ENCODE measurements around the gene MYT1.
A peak's percentile ranks its signal among the peaks of the same experiment; 100 is the strongest.

Gene MYT1

DNA sequence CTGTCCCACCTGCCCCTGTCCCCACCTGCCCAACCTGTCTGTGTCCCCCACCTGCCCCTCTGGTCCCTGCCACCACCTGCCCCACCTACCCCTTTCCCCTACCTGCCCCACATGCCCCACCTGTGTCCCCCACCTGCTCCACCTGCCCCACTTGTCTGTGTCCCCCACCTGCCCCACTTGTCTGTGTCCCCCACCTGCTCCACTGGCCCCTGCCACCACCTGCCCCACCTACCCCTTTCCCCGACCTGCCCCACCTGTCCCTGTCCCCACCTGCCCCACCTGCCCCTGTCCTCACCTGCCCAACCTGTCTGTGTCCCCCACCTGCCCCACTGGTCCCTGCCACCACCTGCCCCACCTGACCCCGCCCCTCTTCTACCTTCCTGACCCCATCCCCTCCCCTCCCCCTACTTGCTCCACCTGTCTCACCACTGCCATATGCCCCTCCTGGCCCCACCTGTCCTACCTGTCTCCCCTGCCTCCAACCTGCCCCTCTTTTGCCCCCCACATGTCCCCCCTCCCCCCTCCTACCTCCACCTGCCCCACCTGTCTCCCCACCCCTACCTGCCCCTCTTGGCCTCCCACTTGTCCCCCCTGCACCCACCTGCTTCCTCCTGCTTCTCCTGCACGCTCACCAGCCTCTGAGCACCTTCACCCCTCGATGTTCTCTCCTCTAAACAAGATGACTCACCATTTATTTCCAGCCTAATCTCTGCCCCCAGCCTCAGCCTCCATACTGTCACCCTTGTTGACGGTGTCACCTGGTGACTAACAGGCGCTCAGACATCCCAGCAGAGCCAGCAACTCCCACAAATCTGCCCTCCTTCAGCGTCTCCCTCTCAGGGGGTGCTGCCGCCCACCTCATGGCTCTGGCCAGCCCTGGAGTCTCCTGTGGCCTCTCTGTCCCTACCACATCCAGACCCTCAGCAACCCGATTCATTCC, 5.6 kb upstream of the MYT1 start:
- H3K4me3 ChIP-seq (ENCODE audit: low read depth, low read length): no peak overlapping the region
- no peaks in the 10 kb centered on the region for H3K9me3 ChIP-seq (ENCODE audit: control insufficient read depth, insufficient read depth, low read length)
- peaks cover 28% of the 10 kb centered on the region for H3K27me3 ChIP-seq (ENCODE audit: control insufficient read depth, insufficient read depth, low read length)
- peaks cover 16% of the 10 kb centered on the region for H3K4me1 ChIP-seq (ENCODE audit: control insufficient read depth, insufficient read depth, low read length)
- peaks cover 3% of the 10 kb centered on the region for H3K36me3 ChIP-seq (ENCODE audit: control insufficient read depth, insufficient read depth, low read length)
- H3K9ac ChIP-seq (ENCODE audit: low read depth, low read length): no peak overlapping the region

DNA sequence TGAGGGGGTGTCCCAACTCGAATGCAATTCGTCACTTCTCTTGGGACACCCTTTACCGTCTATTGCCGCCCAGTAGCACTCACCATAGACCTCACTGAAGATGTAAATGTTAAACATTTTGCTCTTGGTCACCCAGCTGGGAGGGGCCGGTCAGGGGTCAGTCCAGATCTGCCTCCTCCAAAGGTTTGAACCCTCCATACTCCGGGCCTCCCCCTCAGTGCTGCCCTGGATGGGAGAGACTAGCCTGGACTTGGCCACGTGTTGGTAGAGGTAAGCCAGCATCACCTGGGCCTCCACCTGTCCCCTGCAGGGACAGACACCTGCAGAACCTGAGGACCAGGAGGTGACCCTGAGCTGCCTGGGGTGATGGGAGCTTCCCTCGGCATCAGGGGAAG, 5.0 kb upstream of the MYT1 start:
- H3K4me3 ChIP-seq (ENCODE audit: low read depth, low read length): no peak overlapping the region
- peaks cover 16% of the 10 kb centered on the region for H3K4me1 ChIP-seq (ENCODE audit: control insufficient read depth, insufficient read depth, low read length)
- H3K9me3 ChIP-seq (ENCODE audit: control insufficient read depth, insufficient read depth, low read length): no peaks in the 10 kb centered on the region
- no peak overlapping the region for H3K9ac ChIP-seq (ENCODE audit: low read depth, low read length)
- peaks cover 29% of the 10 kb centered on the region for H3K27me3 ChIP-seq (ENCODE audit: control insufficient read depth, insufficient read depth, low read length)
- H3K36me3 ChIP-seq (ENCODE audit: control insufficient read depth, insufficient read depth, low read length): peaks cover 3% of the 10 kb centered on the region

DNA sequence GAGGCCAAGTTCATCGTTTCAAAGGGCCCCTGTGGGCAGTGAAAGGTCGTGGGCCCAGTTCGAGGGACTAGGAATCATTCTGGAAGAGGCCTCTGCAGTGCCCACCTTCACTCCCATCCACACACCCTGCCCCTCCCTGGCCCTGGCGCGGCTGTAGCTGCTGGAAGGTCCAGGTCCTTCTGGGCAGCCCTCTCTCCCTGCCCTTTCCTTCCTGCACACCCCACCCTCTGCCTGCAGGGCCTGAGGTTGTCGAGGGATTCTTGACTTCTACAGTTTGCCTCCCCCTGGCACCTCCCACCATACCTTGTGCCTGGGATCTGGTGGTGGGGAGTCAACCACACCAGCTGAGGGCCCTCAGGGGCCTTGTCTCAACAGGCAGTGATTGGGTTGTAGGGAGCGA, 4.5 kb upstream of the MYT1 start:
- no peaks in the 10 kb centered on the region for H3K9me3 ChIP-seq (ENCODE audit: control insufficient read depth, insufficient read depth, low read length)
- no peak overlapping the region for H3K4me3 ChIP-seq (ENCODE audit: low read depth, low read length)
- peaks cover 3% of the 10 kb centered on the region for H3K36me3 ChIP-seq (ENCODE audit: control insufficient read depth, insufficient read depth, low read length)
- H3K27me3 ChIP-seq (ENCODE audit: control insufficient read depth, insufficient read depth, low read length): peaks cover 29% of the 10 kb centered on the region
- no peak overlapping the region for H3K9ac ChIP-seq (ENCODE audit: low read depth, low read length)
- H3K4me1 ChIP-seq (ENCODE audit: control insufficient read depth, insufficient read depth, low read length): peaks cover 20% of the 10 kb centered on the region

DNA sequence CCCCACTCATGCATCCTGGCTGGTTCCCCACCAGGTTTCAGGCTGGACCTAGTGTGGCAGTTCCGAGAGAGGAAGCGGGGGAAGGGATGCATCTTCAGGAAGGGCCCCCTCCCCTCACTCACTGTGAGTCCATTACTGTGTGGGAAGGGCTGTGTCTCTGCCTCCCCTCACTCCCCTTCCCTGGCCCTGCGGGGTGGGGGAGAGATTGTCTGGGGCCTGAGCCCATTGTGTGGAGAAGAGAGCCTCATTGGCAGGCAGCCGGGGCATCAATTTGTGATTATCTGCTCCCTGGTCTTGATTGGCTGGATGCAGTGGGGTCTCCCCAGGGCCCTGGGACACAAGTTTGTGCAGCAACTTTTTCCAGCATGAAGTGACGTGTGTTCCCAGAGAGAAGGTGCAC, 4.1 kb upstream of the MYT1 start:
- Histone ChIP-seq H3K4me3 (ENCODE audit: low read depth, low read length) (no peak overlapping the region), H3K4me1 (ENCODE audit: control insufficient read depth, insufficient read depth, low read length) (peaks cover 24% of the 10 kb centered on the region), H3K9ac (ENCODE audit: low read depth, low read length) (no peak overlapping the region), H3K27me3 (ENCODE audit: control insufficient read depth, insufficient read depth, low read length) (peaks cover 29% of the 10 kb centered on the region), H3K36me3 (ENCODE audit: control insufficient read depth, insufficient read depth, low read length) (peaks cover 3% of the 10 kb centered on the region), H3K9me3 (ENCODE audit: control insufficient read depth, insufficient read depth, low read length) (no peaks in the 10 kb centered on the region)

DNA sequence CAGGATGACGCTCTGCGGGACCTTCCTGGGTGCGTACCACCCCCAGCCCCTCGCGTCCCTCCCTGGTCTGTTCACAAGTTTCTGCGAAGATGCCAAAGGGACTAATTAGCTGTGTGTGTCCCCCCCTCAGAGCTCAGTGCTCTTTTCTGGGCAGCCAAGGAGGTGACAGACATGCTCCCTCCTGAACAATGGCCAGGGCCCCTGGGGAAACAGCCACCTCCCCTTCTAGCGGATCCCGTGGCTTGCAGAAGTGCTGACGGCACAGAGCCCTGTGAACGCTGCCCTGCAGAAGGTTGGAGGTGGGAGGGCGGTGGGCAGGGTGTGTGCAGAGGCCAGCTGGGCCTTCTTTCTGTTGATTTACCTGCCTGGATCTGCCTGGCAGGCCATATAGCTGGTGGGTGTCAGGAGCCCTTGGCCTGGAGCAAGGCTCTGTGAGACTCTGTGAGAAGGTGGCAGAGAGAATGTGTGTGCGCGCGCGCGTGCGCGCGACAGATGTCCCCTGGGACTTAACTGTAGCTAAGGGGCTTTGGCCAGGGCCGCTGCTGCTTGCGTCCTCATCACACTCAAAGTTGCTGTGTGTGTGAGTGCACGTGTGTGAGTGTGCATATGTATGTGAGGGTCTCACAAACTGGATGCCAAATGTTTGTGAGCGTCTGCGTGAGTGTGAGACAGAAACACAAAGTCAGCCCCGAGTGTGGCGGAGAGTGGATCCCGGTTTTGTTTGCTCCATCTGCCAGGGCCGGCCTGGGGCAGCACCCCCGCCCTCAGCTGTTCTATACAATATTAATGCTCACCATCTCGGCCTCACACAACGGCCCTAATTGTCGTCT, 3.5 kb upstream of the MYT1 start:
- Histone ChIP-seq H3K4me1 (ENCODE audit: control insufficient read depth, insufficient read depth, low read length) (peaks cover 24% of the 10 kb centered on the region), H3K4me3 (ENCODE audit: low read depth, low read length) (peak overlapping the region; percentile 34), H3K36me3 (ENCODE audit: control insufficient read depth, insufficient read depth, low read length) (peaks cover 3% of the 10 kb centered on the region), H3K9ac (ENCODE audit: low read depth, low read length) (no peak overlapping the region), H3K9me3 (ENCODE audit: control insufficient read depth, insufficient read depth, low read length) (no peaks in the 10 kb centered on the region), H3K27me3 (ENCODE audit: control insufficient read depth, insufficient read depth, low read length) (peaks cover 29% of the 10 kb centered on the region)

DNA sequence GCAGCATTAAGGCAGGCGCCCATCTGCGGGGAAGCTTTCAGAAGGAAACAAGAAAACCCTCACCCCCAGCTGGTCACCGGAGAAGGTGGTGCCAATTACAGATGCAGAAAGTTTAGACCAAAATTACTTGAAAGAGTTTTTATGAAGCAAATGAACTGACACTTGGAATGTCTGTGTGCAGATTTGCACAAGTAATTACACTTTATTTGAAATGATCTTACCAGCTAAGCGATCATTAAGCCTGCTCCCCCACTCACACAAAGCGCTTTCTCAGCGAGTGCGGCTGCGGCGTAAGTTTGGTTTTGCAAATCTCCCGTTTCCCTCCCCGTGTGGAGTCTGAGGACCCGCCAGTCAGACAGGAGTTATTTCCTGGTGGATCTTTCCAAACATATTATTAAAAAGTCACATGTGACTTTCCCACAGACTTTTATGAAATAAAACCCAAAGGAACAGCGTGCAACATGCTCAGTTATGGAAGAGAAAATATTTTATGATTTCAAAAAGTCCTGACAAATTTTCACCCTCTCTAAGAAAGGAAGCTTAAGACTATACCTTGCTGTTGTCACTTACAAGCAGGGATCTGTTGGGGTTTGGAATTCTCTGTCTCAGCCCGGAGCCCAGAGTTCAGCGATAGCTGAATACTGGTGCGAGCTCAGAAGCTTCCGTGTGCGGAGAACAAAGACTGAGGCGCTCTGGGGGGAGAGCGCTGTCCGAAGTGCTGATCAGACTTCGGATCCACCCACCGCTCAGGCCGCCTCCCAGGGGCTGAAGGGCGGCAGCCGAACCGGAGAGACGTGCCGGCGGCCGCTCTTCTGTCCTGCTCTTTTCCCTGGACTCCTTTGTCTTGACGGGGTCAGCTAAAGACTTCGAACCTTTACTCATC, 2.7 kb upstream of the MYT1 start:
- no peak overlapping the region for H3K9ac ChIP-seq (ENCODE audit: low read depth, low read length)
- H3K36me3 ChIP-seq (ENCODE audit: control insufficient read depth, insufficient read depth, low read length): peaks cover 3% of the 10 kb centered on the region
- H3K27me3 ChIP-seq (ENCODE audit: control insufficient read depth, insufficient read depth, low read length): peaks cover 29% of the 10 kb centered on the region
- H3K4me3 ChIP-seq (ENCODE audit: low read depth, low read length): peak overlapping the region; percentile 34
- peaks cover 24% of the 10 kb centered on the region for H3K4me1 ChIP-seq (ENCODE audit: control insufficient read depth, insufficient read depth, low read length)
- no peaks in the 10 kb centered on the region for H3K9me3 ChIP-seq (ENCODE audit: control insufficient read depth, insufficient read depth, low read length)

DNA sequence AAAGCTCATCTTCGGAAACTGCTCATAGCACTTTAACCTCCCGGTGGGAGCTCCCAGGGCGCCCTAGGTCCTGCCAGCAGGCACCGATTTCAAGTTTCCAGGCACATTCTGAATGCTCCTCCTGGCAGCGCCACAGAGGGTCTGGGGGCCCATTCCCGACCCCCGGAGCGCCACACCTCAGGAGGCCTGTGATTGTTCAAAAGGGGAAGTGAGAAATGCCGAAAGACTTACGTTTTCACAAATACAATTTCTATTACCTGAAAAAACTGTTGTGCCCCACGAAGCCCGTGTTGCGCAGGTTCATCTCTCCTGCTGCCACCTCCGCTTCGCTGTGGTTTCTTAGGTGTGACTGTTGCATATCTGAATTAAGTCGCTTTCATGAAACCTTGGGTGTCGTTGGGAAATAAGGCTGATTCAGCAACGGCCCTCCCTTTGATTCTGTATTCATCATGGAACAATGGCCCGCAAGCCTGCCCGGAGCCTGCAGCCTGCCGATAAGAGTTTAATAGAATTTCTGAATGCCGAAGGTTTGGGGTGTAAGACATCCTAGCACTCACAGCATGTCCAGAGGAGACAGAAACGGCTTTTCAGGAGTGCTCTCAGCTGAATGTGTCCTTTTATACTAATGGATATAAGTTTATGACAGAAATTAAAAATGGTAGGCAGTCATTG, 1.9 kb upstream of the MYT1 start:
- Histone ChIP-seq H3K4me1 (ENCODE audit: control insufficient read depth, insufficient read depth, low read length) (peaks cover 24% of the 10 kb centered on the region), H3K9ac (ENCODE audit: low read depth, low read length) (no peak overlapping the region), H3K27me3 (ENCODE audit: control insufficient read depth, insufficient read depth, low read length) (peaks cover 29% of the 10 kb centered on the region), H3K4me3 (ENCODE audit: low read depth, low read length) (no peak overlapping the region), H3K9me3 (ENCODE audit: control insufficient read depth, insufficient read depth, low read length) (no peaks in the 10 kb centered on the region), H3K36me3 (ENCODE audit: control insufficient read depth, insufficient read depth, low read length) (no peaks in the 10 kb centered on the region)

DNA sequence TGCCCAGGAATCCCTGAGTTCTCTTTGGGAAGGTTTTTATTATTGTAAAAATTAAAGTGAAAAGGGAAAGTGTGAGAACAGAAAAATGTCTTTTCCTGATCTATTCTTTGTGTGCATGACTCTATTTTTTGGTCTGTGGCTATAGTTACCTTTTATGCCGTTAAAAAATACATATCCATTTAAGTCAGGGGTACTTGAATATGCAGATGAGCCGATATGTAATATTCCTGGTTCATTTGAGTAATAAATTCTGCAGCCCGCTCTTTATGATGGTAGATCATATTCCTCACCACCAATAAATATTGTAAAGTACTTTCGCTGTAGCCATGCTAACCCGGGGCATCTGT, 503 bp upstream of the MYT1 start:
- H3K9ac ChIP-seq (ENCODE audit: low read depth, low read length): no peak overlapping the region
- H3K4me3 ChIP-seq (ENCODE audit: low read depth, low read length): no peak overlapping the region
- no peaks in the 10 kb centered on the region for H3K9me3 ChIP-seq (ENCODE audit: control insufficient read depth, insufficient read depth, low read length)
- H3K36me3 ChIP-seq (ENCODE audit: control insufficient read depth, insufficient read depth, low read length): no peaks in the 10 kb centered on the region
- peaks cover 29% of the 10 kb centered on the region for H3K27me3 ChIP-seq (ENCODE audit: control insufficient read depth, insufficient read depth, low read length)
- peaks cover 24% of the 10 kb centered on the region for H3K4me1 ChIP-seq (ENCODE audit: control insufficient read depth, insufficient read depth, low read length)

DNA sequence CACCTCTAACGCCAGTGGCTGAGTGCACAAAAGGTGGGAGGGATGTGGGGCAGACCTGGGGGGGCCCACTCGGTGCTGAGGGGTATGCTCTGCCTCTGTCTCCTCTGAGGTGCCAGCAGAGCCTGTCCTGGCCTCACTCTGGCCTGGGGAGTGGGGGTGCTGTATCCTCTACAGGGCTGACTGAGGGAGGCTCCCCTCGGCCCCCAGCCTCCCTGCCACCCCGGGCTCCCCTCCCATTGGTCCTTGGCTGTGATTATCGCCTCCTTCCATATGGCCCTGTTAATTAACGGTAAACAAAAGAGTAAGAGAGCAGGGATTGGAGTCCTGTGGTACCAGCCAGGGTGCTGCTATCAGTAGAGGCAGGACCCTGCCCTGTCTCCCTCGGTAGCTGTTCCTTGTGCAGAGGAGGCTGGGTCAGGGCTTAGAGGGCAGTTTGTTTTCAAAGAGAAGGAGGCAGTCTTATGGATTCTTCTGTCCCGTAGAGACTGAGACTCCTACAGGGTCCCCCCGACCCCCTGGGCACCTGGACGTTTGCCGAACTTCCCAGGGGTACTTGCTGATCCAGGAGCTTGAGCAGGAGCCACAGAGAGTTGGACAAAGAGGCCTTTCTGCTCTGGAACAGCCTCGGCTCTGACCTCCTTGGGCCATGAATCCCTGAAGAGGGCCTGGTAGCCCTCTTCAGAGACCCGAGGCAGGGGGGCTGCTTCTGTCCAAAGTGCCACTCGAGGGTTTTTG, 1.8 kb downstream of the MYT1 start:
- Histone ChIP-seq H3K9me3 (ENCODE audit: control insufficient read depth, insufficient read depth, low read length) (no peaks in the 10 kb centered on the region), H3K4me1 (ENCODE audit: control insufficient read depth, insufficient read depth, low read length) (peaks cover 21% of the 10 kb centered on the region), H3K4me3 (ENCODE audit: low read depth, low read length) (no peak overlapping the region), H3K9ac (ENCODE audit: low read depth, low read length) (no peak overlapping the region), H3K36me3 (ENCODE audit: control insufficient read depth, insufficient read depth, low read length) (no peaks in the 10 kb centered on the region), H3K27me3 (ENCODE audit: control insufficient read depth, insufficient read depth, low read length) (peaks cover 20% of the 10 kb centered on the region)

DNA sequence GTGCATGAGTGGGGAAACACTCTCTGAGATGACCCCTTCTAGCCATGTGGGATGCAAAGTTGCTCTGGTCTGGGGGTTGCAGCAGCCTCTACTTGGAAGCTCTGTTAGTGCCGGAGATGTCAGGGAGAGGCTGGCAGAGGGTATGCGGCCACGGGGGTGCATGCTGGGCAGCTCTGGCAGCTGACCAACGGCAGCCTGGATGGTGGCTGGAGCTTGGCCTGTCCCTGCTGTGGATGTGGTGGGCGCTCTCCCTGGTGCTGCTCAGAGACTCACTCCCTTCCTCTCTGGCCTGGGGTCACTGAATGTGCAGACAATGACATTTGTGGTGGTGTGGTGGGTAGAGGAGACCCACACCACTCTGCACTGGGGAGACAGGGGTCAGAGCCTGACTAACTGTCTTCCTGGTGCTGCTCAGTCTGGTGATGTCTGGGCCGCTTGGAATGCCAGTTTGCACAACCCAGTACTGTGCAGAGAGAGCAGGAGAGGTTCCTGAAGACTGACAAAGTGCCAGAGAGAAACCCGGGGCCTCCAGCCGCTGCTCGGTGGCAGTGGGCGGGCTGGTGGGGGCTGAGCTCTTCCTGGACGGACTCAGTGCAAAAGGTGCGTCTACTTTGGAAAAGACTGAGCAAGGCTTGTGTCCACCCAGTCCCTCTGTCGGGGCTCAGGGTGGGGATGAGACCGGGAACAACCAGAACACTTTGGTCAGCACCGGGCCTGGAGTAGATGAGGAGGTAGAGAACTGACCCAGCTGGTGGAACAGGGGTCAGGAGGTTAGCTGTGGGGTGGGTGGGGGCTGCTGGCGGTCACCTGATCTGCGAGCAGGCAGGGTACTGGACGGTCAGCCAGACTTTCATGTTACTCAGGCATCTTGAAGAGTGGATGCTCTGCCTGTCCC, 2.7 kb downstream of the MYT1 start:
- H3K4me1 ChIP-seq (ENCODE audit: control insufficient read depth, insufficient read depth, low read length): peaks cover 14% of the 10 kb centered on the region
- no peaks in the 10 kb centered on the region for H3K36me3 ChIP-seq (ENCODE audit: control insufficient read depth, insufficient read depth, low read length)
- H3K27me3 ChIP-seq (ENCODE audit: control insufficient read depth, insufficient read depth, low read length): peaks cover 14% of the 10 kb centered on the region
- no peak overlapping the region for H3K4me3 ChIP-seq (ENCODE audit: low read depth, low read length)
- no peak overlapping the region for H3K9ac ChIP-seq (ENCODE audit: low read depth, low read length)
- no peaks in the 10 kb centered on the region for H3K9me3 ChIP-seq (ENCODE audit: control insufficient read depth, insufficient read depth, low read length)
